Epithelial cell of proximal tubule (primary cell): ENCODE data around the gene ZC4H2. TPM values are rescaled to one million over a fixed set of nuclear protein-coding genes. Genes with fewer than 3 reads are reported as not detected.
"Not testable (repeated sequence)": the region's sequence is repeated elsewhere in the genome, so short reads cannot be mapped to it uniquely, and the experiment has no call there.

Source experiments
- DNase-seq: peaks from one replicate; pipeline ENCODE4 v3.0.0-alpha.2; 2011; ENCODE audit warnings: low read depth
- H3K4me3 ChIP-seq: 2 replicates; pipeline ENCODE4 v1.5.1; 2011; ENCODE audit warnings: low read depth, mild to moderate bottlenecking, low read length
- CTCF ChIP-seq: conservative IDR thresholded peaks from 2 replicates; pipeline ENCODE4 v1.5.1; 2012; ENCODE audit warnings: low read depth, mild to moderate bottlenecking, low read length
- total RNA-seq: library from RNA; depleted of rRNA; stranded (reverse); fragments of >200 nt; gene quantifications from 2 replicates; pipeline ENCODE4 v1.2.3, GENCODE V29; 2015

The ZC4H2 gene
- total RNA-seq, 1 donor from 2014 or later = 18.9 TPM

GRCh38 chrX:64885850-64886249 lies 90.4 kb downstream of the ZC4H2 start:
- peak; percentile 31 for TF ChIP-seq CTCF
- no peak for DNase-seq
- H3K4me3 ChIP-seq = no peak overlapping the region

- H3K4me3 ChIP-seq, DNase-seq: not testable (repeated sequence)
These were observed 97.5 kb downstream of the ZC4H2 start for GRCh38 chrX:64878709-64879108.

- no peak for TF ChIP-seq CTCF
- no peak for DNase-seq
- no peak overlapping the region for H3K4me3 ChIP-seq
These were observed 109.0 kb downstream of the ZC4H2 start for GRCh38 chrX:64867217-64867616.

Other genes starting within 250 kb of the ZC4H2 start
- gene ZC3H12B, start 58.4 kb upstream of the ZC4H2 start, total RNA-seq = under 0.01 TPM in 2 replicates